K562 (cell line): ENCODE results near the gene CEP350.

ENCODE experiments used
- BHLHE40 ChIP-seq: IDR thresholded peaks from 2 replicates; pipeline ENCODE4 v1.6.1; 2011; ENCODE audit warnings: low read length, improper control_type of control experiment
- TF ChIP-seq, protein P1 (sequence below): sonication (generic); formaldehyde crosslinking; IDR thresholded peaks from 2 replicates; pipeline ENCODE4 v1.8.0; 2023; ENCODE audit warnings: mild to moderate bottlenecking, missing genetic modification reagents

DNA sequence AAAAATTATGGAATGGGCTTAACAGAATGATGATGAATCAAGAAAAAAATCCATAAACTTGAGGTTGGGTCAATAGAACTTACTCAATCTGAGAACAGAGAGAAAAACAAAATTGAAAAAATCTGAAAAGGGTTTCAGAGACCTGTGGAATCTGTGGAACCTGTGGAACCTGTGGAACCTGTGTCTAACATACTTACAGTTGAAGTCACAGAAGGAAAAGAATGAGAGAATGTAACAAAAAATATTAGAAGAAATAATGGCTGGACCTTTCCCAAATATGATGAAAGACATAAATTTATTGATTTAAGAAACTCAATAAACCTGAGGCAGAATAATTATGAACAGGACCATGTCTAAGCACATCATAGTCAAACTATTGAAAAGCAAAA is 182.4 kb downstream of the CEP350 start:
- no peak for TF ChIP-seq BHLHE40
- TF ChIP-seq, protein P1, sequence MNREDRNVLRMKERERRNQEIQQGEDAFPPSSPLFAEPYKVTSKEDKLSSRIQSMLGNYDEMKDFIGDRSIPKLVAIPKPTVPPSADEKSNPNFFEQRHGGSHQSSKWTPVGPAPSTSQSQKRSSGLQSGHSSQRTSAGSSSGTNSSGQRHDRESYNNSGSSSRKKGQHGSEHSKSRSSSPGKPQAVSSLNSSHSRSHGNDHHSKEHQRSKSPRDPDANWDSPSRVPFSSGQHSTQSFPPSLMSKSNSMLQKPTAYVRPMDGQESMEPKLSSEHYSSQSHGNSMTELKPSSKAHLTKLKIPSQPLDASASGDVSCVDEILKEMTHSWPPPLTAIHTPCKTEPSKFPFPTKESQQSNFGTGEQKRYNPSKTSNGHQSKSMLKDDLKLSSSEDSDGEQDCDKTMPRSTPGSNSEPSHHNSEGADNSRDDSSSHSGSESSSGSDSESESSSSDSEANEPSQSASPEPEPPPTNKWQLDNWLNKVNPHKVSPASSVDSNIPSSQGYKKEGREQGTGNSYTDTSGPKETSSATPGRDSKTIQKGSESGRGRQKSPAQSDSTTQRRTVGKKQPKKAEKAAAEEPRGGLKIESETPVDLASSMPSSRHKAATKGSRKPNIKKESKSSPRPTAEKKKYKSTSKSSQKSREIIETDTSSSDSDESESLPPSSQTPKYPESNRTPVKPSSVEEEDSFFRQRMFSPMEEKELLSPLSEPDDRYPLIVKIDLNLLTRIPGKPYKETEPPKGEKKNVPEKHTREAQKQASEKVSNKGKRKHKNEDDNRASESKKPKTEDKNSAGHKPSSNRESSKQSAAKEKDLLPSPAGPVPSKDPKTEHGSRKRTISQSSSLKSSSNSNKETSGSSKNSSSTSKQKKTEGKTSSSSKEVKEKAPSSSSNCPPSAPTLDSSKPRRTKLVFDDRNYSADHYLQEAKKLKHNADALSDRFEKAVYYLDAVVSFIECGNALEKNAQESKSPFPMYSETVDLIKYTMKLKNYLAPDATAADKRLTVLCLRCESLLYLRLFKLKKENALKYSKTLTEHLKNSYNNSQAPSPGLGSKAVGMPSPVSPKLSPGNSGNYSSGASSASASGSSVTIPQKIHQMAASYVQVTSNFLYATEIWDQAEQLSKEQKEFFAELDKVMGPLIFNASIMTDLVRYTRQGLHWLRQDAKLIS (CRISPR knock-in tag), result no peak
